Adrenal gland (tissue), 12 donors: ENCODE measurements around the gene TRAPPC2L. TPM values are rescaled to one million over a fixed set of nuclear protein-coding genes. Genes with fewer than 3 reads are reported as not detected.
A peak's percentile ranks its signal among the peaks of the same experiment; 100 is the strongest.

ENCODE experiments used
- DNase-seq, 7 donors: peaks; one replicate each; pipeline ENCODE4 v3.0.0-alpha.2; 2019 to 2020
- H3K27ac ChIP-seq, 5 donors: fragments of 200-600 bp; sonication (generic) in 4 of 5; 1 replicate in 3 of 5; 2 replicates in 2 of 5; pipeline versions ENCODE4 v1.5.1 to v1.8.0; 2016 to 2020; ENCODE audit warnings: mild to moderate bottlenecking in 1 of 5
- H3K27me3 ChIP-seq: fragments of 200-600 bp; 2 replicates; pipeline ENCODE4 v1.8.0; 2021
- H3K36me3 ChIP-seq, 2 donors: fragments of 200-600 bp; replicated peaks in 1 of 2; 1 replicate in 1 of 2; 2 replicates in 1 of 2; pipeline versions ENCODE4 v1.5.1 to v1.8.0; 2018 to 2022
- H3K4me1 ChIP-seq, 2 donors: fragments of 200-600 bp; replicated peaks in 1 of 2; 1 replicate in 1 of 2; 2 replicates in 1 of 2; pipeline versions ENCODE4 v1.5.1 to v1.8.0; 2018 to 2021
- H3K4me3 ChIP-seq, 4 donors: fragments of 200-600 bp; sonication (generic) in 3 of 4; one replicate each; pipeline ENCODE4 v1.5.1; 2016 to 2018
- H3K9me3 ChIP-seq, 3 donors: fragments of 200-600 bp; sonication (generic) in 1 of 3; replicated peaks in 1 of 3; 1 replicate in 2 of 3; 2 replicates in 1 of 3; pipeline versions ENCODE4 v1.5.1 to v1.8.0; 2016 to 2021
- POLR2A ChIP-seq, 2 donors: fragments of 450-650 bp; IDR thresholded peaks; one replicate each; pipeline ENCODE4 v1.6.1; 2017; ENCODE audit warnings: antibody characterized with exemption in 2 of 2, mild to moderate bottlenecking in 2 of 2, moderate library complexity in 1 of 2
- WGBS, 4 donors: extraction: QIAGEN DNeasy Blood & Tissue Kit in 2 of 4; methylation state at CpG; one replicate each; pipeline versions ENCODE4 v1.1.5 to v1.1.7; 2013 to 2017; 5-methylcytosine and 5-hydroxymethylcytosine counted together
- intact Hi-C, 2 donors: fragments of 100-400 bp; cut with DNase I; formaldehyde crosslinking; loops; one replicate each; pipeline versions ENCODE4 v1.14.1 to v1.15.0; 2022 to 2023
- polyA plus RNA-seq, 3 donors: library from polyadenylated mRNA; stranded (reverse); fragments of 200-250 nt in 2 of 3; fragments of 350-450 nt in 1 of 3; fragmentation: Illumina TruSeq in 1 of 3; extraction: RNeasy Lipid Tissue Mini Kit (QIAGEN cat#74804) in 1 of 3; gene quantifications; one replicate each; pipeline ENCODE4 v1.2.3, GENCODE V29; 2013 to 2014
- total RNA-seq, 9 donors: library from RNA; depleted of rRNA in 4 of 9; stranded (reverse); fragments of >200 nt in 4 of 9; fragments of 120-200 nt in 1 of 9; fragmentation: NEBNext Ultra II Directional in 1 of 9; extraction: Animal tissue kit (Norgen Biotek cat#: 25700) in 1 of 9; gene quantifications; one replicate each; pipeline versions ENCODE4 v1.1.0 to v1.2.4, GENCODE V29; 2013 to 2023
- TF ChIP-seq, protein P1 (sequence below), 6 experiments: fragments of 450-650 bp in 4 of 6; fragments of 200-600 bp in 2 of 6; sonication (generic) in 1 of 6; IDR thresholded peaks; 1 replicate in 5 of 6; 2 replicates in 1 of 6; pipeline versions ENCODE4 v1.5.1 to v1.8.0; 2016 to 2021; ENCODE audit warnings: antibody characterized with exemption in 6 of 6, mild to moderate bottlenecking in 2 of 6, moderate library complexity in 1 of 6
- donor health status: healthy with polysubstance abuse.
- donor health status: Bipolar disorder and iron deficiency.
- donor health status: DM: yes; HTN: yes; CAD: no.
- donor health status: DM: no; HTN: no; CAD: no.
- donor health status: DM: no; HTN: no; CAD: no.
- donor health status: DM: yes; HTN: yes; CAD: no.

Gene TRAPPC2L
- total and polyA plus RNA-seq, 12 donors: 56.7 to 279 (median 149) TPM

DNA sequence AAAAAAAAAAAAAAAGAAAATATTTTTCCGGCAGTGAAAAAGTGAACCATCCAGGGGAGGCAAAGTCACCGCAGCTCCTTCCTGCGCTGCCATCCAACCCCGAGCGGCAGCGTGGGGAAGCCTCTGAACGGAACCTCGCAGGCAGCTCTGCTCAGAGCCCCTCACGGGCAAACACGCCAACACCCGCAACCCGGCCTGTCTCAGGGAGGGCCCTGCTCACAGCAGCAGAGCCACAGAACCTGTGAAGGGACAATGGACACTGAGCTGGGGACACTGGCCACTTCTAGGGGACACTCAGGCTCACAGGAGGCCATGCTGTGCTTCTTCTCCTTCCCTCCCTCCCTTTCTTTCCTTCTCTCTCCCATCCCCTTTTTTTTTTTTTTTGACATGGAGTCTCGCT lies 23.8 kb upstream of the TRAPPC2L start:
- H3K27ac ChIP-seq: no peak overlapping the region
- TF ChIP-seq POLR2A (IDR thresholded peaks at IDR 0.05): no peak
- TF ChIP-seq, protein P1, sequence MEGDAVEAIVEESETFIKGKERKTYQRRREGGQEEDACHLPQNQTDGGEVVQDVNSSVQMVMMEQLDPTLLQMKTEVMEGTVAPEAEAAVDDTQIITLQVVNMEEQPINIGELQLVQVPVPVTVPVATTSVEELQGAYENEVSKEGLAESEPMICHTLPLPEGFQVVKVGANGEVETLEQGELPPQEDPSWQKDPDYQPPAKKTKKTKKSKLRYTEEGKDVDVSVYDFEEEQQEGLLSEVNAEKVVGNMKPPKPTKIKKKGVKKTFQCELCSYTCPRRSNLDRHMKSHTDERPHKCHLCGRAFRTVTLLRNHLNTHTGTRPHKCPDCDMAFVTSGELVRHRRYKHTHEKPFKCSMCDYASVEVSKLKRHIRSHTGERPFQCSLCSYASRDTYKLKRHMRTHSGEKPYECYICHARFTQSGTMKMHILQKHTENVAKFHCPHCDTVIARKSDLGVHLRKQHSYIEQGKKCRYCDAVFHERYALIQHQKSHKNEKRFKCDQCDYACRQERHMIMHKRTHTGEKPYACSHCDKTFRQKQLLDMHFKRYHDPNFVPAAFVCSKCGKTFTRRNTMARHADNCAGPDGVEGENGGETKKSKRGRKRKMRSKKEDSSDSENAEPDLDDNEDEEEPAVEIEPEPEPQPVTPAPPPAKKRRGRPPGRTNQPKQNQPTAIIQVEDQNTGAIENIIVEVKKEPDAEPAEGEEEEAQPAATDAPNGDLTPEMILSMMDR (IDR thresholded peaks at IDR 0.05): no peak
- 91 to 97% (median 97%) methylated on average over 9 to 13 of the region's 13 CpGs for WGBS, 4 donors
- no peak for DNase-seq
- intact Hi-C loops: no loop called here
- no peaks in the 10 kb centered on the region for H3K27me3 ChIP-seq
- no peaks in the 10 kb centered on the region for H3K9me3 ChIP-seq
- no peak overlapping the region for H3K4me3 ChIP-seq
- peaks cover 0 to 4% of the 10 kb centered on the region in 2 donors for H3K36me3 ChIP-seq
- no peaks in the 10 kb centered on the region for H3K4me1 ChIP-seq

DNA sequence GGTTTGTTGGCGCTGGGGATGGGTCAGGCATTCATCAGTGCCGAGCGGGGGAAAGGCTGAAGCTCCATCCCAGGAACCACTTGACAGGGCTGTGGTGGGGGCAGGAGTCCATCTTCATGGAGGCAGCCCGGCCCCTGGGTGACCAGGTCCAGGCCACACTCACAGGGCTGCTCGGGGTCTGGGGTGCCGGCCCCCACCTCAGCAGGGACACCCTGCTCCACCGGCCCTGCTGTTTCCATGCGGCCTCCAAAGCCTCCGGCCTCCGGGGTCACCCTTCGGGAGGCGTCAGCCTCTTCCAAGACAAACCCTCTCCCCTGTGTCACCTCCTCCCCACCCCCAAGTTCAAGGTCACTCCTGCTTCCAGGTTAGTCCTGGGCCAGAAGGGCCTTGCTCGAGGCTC lies 22.3 kb upstream of the TRAPPC2L start:
- DNase-seq: no peak
- no peaks in the 10 kb centered on the region for H3K9me3 ChIP-seq
- no peak for TF ChIP-seq POLR2A (IDR thresholded peaks at IDR 0.05)
- TF ChIP-seq, protein P1 (IDR thresholded peaks at IDR 0.05): no peak
- intact Hi-C loops: no loop called here
- no peaks in the 10 kb centered on the region for H3K27me3 ChIP-seq
- peaks cover 0 to 11% of the 10 kb centered on the region in 2 donors for H3K36me3 ChIP-seq
- 86 to 95% (median 90%) methylated on average over 9 to 13 of the region's 13 CpGs for WGBS, 4 donors
- H3K4me1 ChIP-seq: no peaks in the 10 kb centered on the region
- H3K27ac ChIP-seq: peak overlapping the region in 1 of 5 donors; percentile 22
- no peak overlapping the region for H3K4me3 ChIP-seq

DNA sequence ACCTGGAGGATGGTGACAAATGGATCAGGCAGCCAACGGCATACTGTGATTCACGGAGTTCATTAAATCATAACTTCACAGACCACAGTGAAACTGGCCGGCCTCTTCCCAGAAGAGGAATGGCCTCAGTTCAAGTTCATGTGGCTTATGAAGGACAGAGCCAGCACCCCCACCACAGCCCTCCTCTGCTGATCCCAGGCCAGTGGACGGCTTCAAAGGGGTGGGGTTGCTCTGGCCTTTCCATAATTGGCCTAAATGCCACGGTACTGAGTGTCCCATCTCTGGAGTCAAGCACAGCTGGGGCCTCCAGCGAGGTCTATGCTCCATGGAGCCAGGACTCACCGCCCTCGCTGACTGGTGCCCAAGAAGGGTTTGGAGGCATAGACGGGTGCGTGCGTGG lies 21.5 kb upstream of the TRAPPC2L start:
- intact Hi-C loops: no loop called here
- Histone ChIP-seq H3K27me3 (no peaks in the 10 kb centered on the region), H3K4me3 (no peak overlapping the region), H3K36me3 (peaks cover 0 to 18% of the 10 kb centered on the region in 2 donors), H3K27ac (peak overlapping the region in 2 of 5 donors; percentile 12 to 55), H3K9me3 (no peaks in the 10 kb centered on the region), H3K4me1 (no peaks in the 10 kb centered on the region)
- WGBS, 4 donors: 71 to 84% (median 80%) methylated on average over 10 to 11 of the region's 11 CpGs
- DNase-seq: peak in 1 of 7 donors; percentile 71
- TF ChIP-seq POLR2A (IDR thresholded peaks at IDR 0.05): no peak
- TF ChIP-seq, protein P1 (IDR thresholded peaks at IDR 0.05): no peak

DNA sequence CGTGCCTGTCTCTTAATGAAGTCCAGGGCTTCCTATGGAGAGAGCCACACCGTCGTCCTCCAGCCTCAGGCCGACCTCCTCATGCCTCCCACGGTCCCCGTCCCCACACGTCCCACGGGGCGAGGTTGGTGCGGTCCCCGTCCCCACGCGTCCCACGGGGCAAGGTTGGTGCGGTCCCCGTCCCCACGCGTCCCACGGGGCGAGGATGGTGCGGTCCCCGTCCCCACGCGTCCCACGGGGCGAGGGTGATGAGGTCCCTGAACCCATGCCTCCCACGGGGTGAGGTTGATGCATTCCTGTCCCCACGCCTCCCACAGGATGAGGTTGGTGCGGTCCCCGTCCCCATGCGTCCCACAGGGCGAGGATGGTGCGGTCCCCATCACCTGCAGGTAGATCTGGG lies 21.1 kb upstream of the TRAPPC2L start:
- no peak for TF ChIP-seq POLR2A (IDR thresholded peaks at IDR 0.05)
- TF ChIP-seq, protein P1 (IDR thresholded peaks at IDR 0.05): no peak
- no peaks in the 10 kb centered on the region for H3K4me1 ChIP-seq
- WGBS, 4 donors: 89 to 97% (median 95%) methylated on average over 30 to 33 of the region's 33 CpGs
- DNase-seq: no peak
- no peaks in the 10 kb centered on the region for H3K9me3 ChIP-seq
- H3K27me3 ChIP-seq: no peaks in the 10 kb centered on the region
- H3K4me3 ChIP-seq: no peak overlapping the region
- intact Hi-C loops: no loop called here
- H3K36me3 ChIP-seq: peaks cover 0 to 22% of the 10 kb centered on the region in 2 donors
- H3K27ac ChIP-seq: peak overlapping the region in 2 of 5 donors; percentile 12 to 55
